ENCODE data around the gene CRISPLD2. TPM values are rescaled to one million over a fixed set of nuclear protein-coding genes. Genes with fewer than 3 reads are reported as not detected.

Gene CRISPLD2
- total and polyA plus RNA-seq, 9 of the 15 experiments (the other 6 are each of a cell fraction or from before 2014, with no cell fraction given): 0.03 to 0.24 (median 0.04) TPM; not detected in 4

- 9% methylated on average over 6 of the region's 6 CpGs for WGBS (ENCODE audit: insufficient coverage, low coverage, missing lambda C conversion rate)
- no peak for TF ChIP-seq HNRNPH1 (optimal IDR thresholded peaks at IDR 0.05; ENCODE audit: low read depth, low read length)
- TF ChIP-seq DACH1 (IDR thresholded peaks at IDR 0.05; ENCODE audit: partially characterized antibody): no peak
- peak; percentile 74 for TF ChIP-seq ZNF121 (CRISPR knock-in tag; conservative IDR thresholded peaks at IDR 0.05)
- no peak for TF ChIP-seq FOXJ2 (tag; IDR thresholded peaks at IDR 0.05)
- TF ChIP-seq RFX5 (IDR thresholded peaks at IDR 0.05; ENCODE audit: low read depth, low read length): no peak
- no peak for TF ChIP-seq GATAD2A (IDR thresholded peaks at IDR 0.05)
- no peak for TF ChIP-seq CREB3 (tag; conservative IDR thresholded peaks at IDR 0.05; ENCODE audit: low read depth)
- H3K36me3 ChIP-seq (ENCODE audit: control insufficient read depth, insufficient read depth, low read length): no peaks in the 10 kb centered on the region
- H3K9me1 ChIP-seq (ENCODE audit: control insufficient read depth, insufficient read depth, low read length): no peaks in the 10 kb centered on the region
- CTCF ChIA-PET (ENCODE audit: low intra/inter-chr PET ratio): interaction anchor here (0.7 kb wide), 1 partner anchor 18 kb away, joined by 4 read pairs; no protein-coding TSS in a partner anchor
- H3K4me1 ChIP-seq (replicated peaks in 1 of 2; ENCODE audit: control insufficient read depth in 2 of 2, insufficient read depth in 2 of 2, low read length in 2 of 2): peaks cover 0 to 20% of the 10 kb centered on the region in 2 experiments; a peak in 1 of 5 replicates
- POLR2A ChIA-PET: interaction anchor here (0.9 kb wide), 1 partner anchor 30 kb away, joined by 3 read pairs; the partner anchor contains the start of gene CRISPLD2
- no peak for FAIRE-seq
- no peak overlapping the region for H3K27ac ChIP-seq (ENCODE audit: extremely low read depth, low read depth, low read length)
- peaks cover 86 to 97% of the 10 kb centered on the region in 2 experiments for H3K27me3 ChIP-seq (ENCODE audit: control insufficient read depth in 2 of 2, insufficient read depth in 2 of 2, low read length in 2 of 2)
- no peak overlapping the region for H3K4me2 ChIP-seq (ENCODE audit: insufficient read depth, low read length)
- in situ Hi-C loops (cut with MboI) (no loop called here), intact Hi-C loops (cut with micrococcal nuclease) (no loop called here)
- no peak overlapping the region for H3K9ac ChIP-seq (ENCODE audit: insufficient read depth in 1 of 2, low read depth in 2 of 2, low read length in 2 of 2)
- no peaks in the 10 kb centered on the region for H3K79me2 ChIP-seq (ENCODE audit: control insufficient read depth, insufficient read depth, low read length)
- DNase-seq (ENCODE audit: extremely low read depth in 1 of 4, low spot score in 3 of 4): no peak
- no peak overlapping the region for H2AFZ ChIP-seq (ENCODE audit: low read depth, low read length)
- H4K20me1 ChIP-seq (replicated peaks; ENCODE audit: control insufficient read depth, insufficient read depth, low read length): peaks cover 27% of the 10 kb centered on the region
- BruUV-seq (replicated peaks): no TSS peak
- H3K4me3 ChIP-seq: no peak overlapping the region
- no peak for ATAC-seq
- no peaks in the 10 kb centered on the region for H3K9me3 ChIP-seq (replicated peaks; ENCODE audit: control insufficient read depth, insufficient read depth, low read depth, low read length)
Observed at GRCh38 chr16:84849751-84850150, 30.0 kb downstream of the CRISPLD2 start.
